Tibial nerve (tissue), 4 donors: ENCODE results near the gene ZNF562. TPM values are rescaled to one million over a fixed set of nuclear protein-coding genes. Genes with fewer than 3 reads are reported as not detected.
A peak's percentile ranks its signal among the peaks of the same experiment; 100 is the strongest.

Experiments
- DNase-seq, 2 donors: peaks; one replicate each; pipeline ENCODE4 v3.0.0-alpha.2; 2019; ENCODE audit warnings: low spot score in 2 of 2
- H3K27ac ChIP-seq, 4 donors: fragments of 200-600 bp; sonication (generic) in 3 of 4; one replicate each; pipeline ENCODE4 v1.5.1; 2017 to 2019; ENCODE audit warnings: mild to moderate bottlenecking in 1 of 4
- H3K27me3 ChIP-seq, 2 donors: fragments of 200-600 bp; sonication (generic) in 1 of 2; one replicate each; pipeline versions ENCODE4 v1.5.1 to v1.6.0; 2017 to 2019
- H3K36me3 ChIP-seq, 3 donors: fragments of 200-600 bp; sonication (generic); one replicate each; pipeline ENCODE4 v1.5.1; 2018 to 2019
- H3K4me1 ChIP-seq, 4 donors: fragments of 200-600 bp; sonication (generic) in 3 of 4; one replicate each; pipeline ENCODE4 v1.5.1; 2017 to 2019
- H3K4me3 ChIP-seq, 4 donors: fragments of 200-600 bp; sonication (generic) in 3 of 4; one replicate each; pipeline ENCODE4 v1.5.1; 2017 to 2019; ENCODE audit warnings: mild to moderate bottlenecking in 1 of 4, moderate library complexity in 1 of 4
- H3K9me3 ChIP-seq, 4 donors: fragments of 200-600 bp; sonication (generic) in 3 of 4; one replicate each; pipeline ENCODE4 v1.5.1; 2017 to 2019
- EP300 ChIP-seq, 2 donors: sonication (generic); formaldehyde crosslinking; IDR thresholded peaks; one replicate each; pipeline ENCODE4 v1.6.1; 2017; ENCODE audit warnings: antibody characterized with exemption in 2 of 2, mild to moderate bottlenecking in 1 of 2
- POLR2A ChIP-seq, 2 donors: fragments of 450-650 bp; IDR thresholded peaks; one replicate each; pipeline ENCODE4 v1.6.1; 2017; ENCODE audit warnings: antibody characterized with exemption in 2 of 2, mild to moderate bottlenecking in 2 of 2, moderate library complexity in 2 of 2
- WGBS, 2 donors: methylation state at CpG; one replicate each; pipeline ENCODE4 v1.1.5; 2018; 5-methylcytosine and 5-hydroxymethylcytosine counted together
- total RNA-seq, 4 donors: library from RNA; depleted of rRNA; stranded (reverse); fragments of >200 nt; gene quantifications; one replicate each; pipeline ENCODE4 v1.1.0, GENCODE V29; 2016
- TF ChIP-seq, protein P1 (sequence below), 5 experiments: fragments of 200-600 bp in 3 of 5; fragments of 450-650 bp in 2 of 5; sonication (generic) in 3 of 5; IDR thresholded peaks; one replicate each; pipeline ENCODE4 v1.5.1; 2016 to 2019; ENCODE audit warnings: antibody characterized with exemption in 5 of 5, mild to moderate bottlenecking in 3 of 5, moderate library complexity in 2 of 5

ZNF562 gene
- 10 to 100 TPM; 17.9 to 31.6 (median 24.5) TPM for total RNA-seq

GRCh38 chr19:9674663-9675357, at the start of gene ZNF562:
TSS of gene ZNF562 (minus strand) at chr19:9675100. CDS start at chr19:9660744, 14,356 bp downstream.
- Histone ChIP-seq H3K27me3 (no peaks in the 10 kb centered on the region), H3K4me1 (peaks cover 0 to 12% (median 5%) of the 10 kb centered on the region in 4 donors), H3K9me3 (peaks cover 0 to 25% (median 13%) of the 10 kb centered on the region in 4 donors), H3K36me3 (peaks cover 0 to 34% (median 0%) of the 10 kb centered on the region in 3 donors), H3K27ac (peak within 1 kb of the TSS; percentile 93 to 96 (median 94)), H3K4me3 (peak within 1 kb of the TSS; percentile 68 to 83 (median 71))
- DNase-seq: peak; percentile 62 to 79
- WGBS, 2 donors: 1 to 2% methylated on average over 40 to 42 of the region's 42 CpGs
- TF ChIP-seq, protein P1, sequence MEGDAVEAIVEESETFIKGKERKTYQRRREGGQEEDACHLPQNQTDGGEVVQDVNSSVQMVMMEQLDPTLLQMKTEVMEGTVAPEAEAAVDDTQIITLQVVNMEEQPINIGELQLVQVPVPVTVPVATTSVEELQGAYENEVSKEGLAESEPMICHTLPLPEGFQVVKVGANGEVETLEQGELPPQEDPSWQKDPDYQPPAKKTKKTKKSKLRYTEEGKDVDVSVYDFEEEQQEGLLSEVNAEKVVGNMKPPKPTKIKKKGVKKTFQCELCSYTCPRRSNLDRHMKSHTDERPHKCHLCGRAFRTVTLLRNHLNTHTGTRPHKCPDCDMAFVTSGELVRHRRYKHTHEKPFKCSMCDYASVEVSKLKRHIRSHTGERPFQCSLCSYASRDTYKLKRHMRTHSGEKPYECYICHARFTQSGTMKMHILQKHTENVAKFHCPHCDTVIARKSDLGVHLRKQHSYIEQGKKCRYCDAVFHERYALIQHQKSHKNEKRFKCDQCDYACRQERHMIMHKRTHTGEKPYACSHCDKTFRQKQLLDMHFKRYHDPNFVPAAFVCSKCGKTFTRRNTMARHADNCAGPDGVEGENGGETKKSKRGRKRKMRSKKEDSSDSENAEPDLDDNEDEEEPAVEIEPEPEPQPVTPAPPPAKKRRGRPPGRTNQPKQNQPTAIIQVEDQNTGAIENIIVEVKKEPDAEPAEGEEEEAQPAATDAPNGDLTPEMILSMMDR (IDR thresholded peaks at IDR 0.05): peak in 1 of 5 experiments; percentile 12
- TF ChIP-seq POLR2A (IDR thresholded peaks at IDR 0.05) (peak; percentile 18 to 29), EP300 (IDR thresholded peaks at IDR 0.05) (peak in 1 of 2 donors; percentile 85)

- peaks cover 0 to 25% (median 0%) of the 10 kb centered on the region in 4 donors for H3K9me3 ChIP-seq
- H3K4me1 ChIP-seq: no peaks in the 10 kb centered on the region
- H3K36me3 ChIP-seq: no peaks in the 10 kb centered on the region
- no peak overlapping the region for H3K4me3 ChIP-seq
- H3K27me3 ChIP-seq: no peaks in the 10 kb centered on the region
- no peak overlapping the region for H3K27ac ChIP-seq
- TF ChIP-seq, protein P1 (IDR thresholded peaks at IDR 0.05): no peak
- TF ChIP-seq EP300 (IDR thresholded peaks at IDR 0.05) (no peak), POLR2A (IDR thresholded peaks at IDR 0.05) (no peak)
- 80 to 83% methylated on average over 4 of the region's 4 CpGs for WGBS, 2 donors
- no peak for DNase-seq
Observed at GRCh38 chr19:9724157-9724556, 49.3 kb upstream of the ZNF562 start.

- H3K27ac ChIP-seq: no peak overlapping the region
- no peaks in the 10 kb centered on the region for H3K4me1 ChIP-seq
- H3K4me3 ChIP-seq: no peak overlapping the region
- 9 to 19% methylated on average over 6 of the region's 6 CpGs for WGBS, 2 donors
- DNase-seq: no peak
- no peaks in the 10 kb centered on the region for H3K27me3 ChIP-seq
- H3K36me3 ChIP-seq: no peaks in the 10 kb centered on the region
- H3K9me3 ChIP-seq: peaks cover 0 to 23% (median 0%) of the 10 kb centered on the region in 4 donors
- TF ChIP-seq EP300 (IDR thresholded peaks at IDR 0.05) (no peak), POLR2A (IDR thresholded peaks at IDR 0.05) (no peak)
- TF ChIP-seq, protein P1 (IDR thresholded peaks at IDR 0.05): no peak
Observed at GRCh38 chr19:9721861-9722260, 47.0 kb upstream of the ZNF562 start.

DNA sequence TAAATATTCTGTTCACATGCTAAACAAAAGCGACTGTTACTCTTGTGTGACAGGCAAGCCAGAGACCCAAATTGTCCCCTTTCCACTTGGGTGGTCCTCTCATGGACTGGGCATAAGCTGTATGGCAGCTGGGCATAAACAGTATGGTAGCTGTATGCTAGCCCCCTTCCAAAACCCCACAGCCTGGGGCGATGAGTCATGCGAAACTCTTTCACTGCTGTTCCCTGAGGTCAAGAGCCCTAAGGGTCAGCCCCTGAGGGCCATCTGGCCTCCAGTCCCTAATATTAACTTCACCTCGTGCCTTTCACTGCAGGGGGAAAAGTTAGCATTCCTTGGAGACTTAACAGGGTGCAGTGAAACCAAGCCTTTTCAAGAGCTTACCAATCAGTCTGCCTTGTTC, 45.6 kb upstream of the ZNF562 start:
- TF ChIP-seq POLR2A (IDR thresholded peaks at IDR 0.05): no peak
- no peaks in the 10 kb centered on the region for H3K27me3 ChIP-seq
- DNase-seq: no peak
- no peaks in the 10 kb centered on the region for H3K4me1 ChIP-seq
- 39 to 42% methylated on average over 4 of the region's 4 CpGs for WGBS, 2 donors
- H3K27ac ChIP-seq: no peak overlapping the region
- no peak overlapping the region for H3K4me3 ChIP-seq
- peaks cover 0 to 22% (median 0%) of the 10 kb centered on the region in 4 donors for H3K9me3 ChIP-seq
- no peaks in the 10 kb centered on the region for H3K36me3 ChIP-seq

DNA sequence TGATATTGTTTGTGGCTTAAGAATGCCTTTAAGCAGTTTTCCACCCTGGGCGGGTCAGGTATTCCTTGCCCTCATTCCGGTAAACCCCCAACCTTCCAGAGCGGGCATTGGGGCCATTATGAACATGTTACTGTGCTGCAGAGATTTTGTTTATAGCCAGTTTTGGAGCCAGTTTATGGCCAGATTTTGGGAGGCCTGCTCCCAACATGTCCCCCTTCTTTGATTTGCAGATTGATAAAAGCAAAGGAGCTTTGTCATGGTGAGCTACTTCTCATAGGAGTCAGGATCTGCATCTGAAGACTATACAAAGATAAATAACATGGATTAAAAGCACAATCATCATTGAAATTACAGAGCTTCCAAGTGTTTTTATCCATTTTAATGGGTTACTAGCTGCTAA, 36.9 kb upstream of the ZNF562 start:
- Histone ChIP-seq H3K9me3 (peaks cover 0 to 30% (median 5%) of the 10 kb centered on the region in 4 donors), H3K27ac (no peak overlapping the region), H3K4me3 (no peak overlapping the region), H3K36me3 (no peaks in the 10 kb centered on the region), H3K4me1 (no peaks in the 10 kb centered on the region), H3K27me3 (no peaks in the 10 kb centered on the region)
- TF ChIP-seq EP300 (IDR thresholded peaks at IDR 0.05) (no peak), POLR2A (IDR thresholded peaks at IDR 0.05) (no peak)
- TF ChIP-seq, protein P1 (IDR thresholded peaks at IDR 0.05): no peak
- 96 to 100% methylated on average over 3 of the region's 3 CpGs for WGBS, 2 donors
- no peak for DNase-seq
